CD14-positive monocyte (primary cell): ENCODE measurements around the gene TMEM250. TPM values are rescaled to one million over a fixed set of nuclear protein-coding genes. Genes with fewer than 3 reads are reported as not detected.
"Not testable (repeated sequence)": the region's sequence is repeated elsewhere in the genome, so short reads cannot be mapped to it uniquely, and the experiment has no call there.

Experiments
- DNase-seq, 3 donors: peaks; one replicate each; pipeline ENCODE4 v3.0.0-alpha.2; 2011 to 2022
- H2AFZ ChIP-seq: 2 replicates; pipeline ENCODE4 v1.6.0; 2012; ENCODE audit warnings: mild to moderate bottlenecking, low read depth, low read length, inconsistent platforms; ENCODE audit not compliant: insufficient read depth, poor library complexity, severe bottlenecking
- H3K27ac ChIP-seq, 2 donors: 1 replicate in 1 of 2; 2 replicates in 1 of 2; pipeline ENCODE4 v1.5.1; 2012 to 2013; ENCODE audit warnings: low read length in 2 of 2, control low read depth in 1 of 2, inconsistent platforms in 1 of 2, low read depth in 1 of 2, mild to moderate bottlenecking in 1 of 2
- H3K27me3 ChIP-seq, 2 donors: one replicate each; pipeline versions ENCODE4 v1.6.0 to v1.6.1; 2011 to 2013; ENCODE audit warnings: low read length in 2 of 2; ENCODE audit not compliant: control insufficient read depth in 2 of 2, insufficient read depth in 2 of 2
- H3K36me3 ChIP-seq, 2 donors: replicated peaks in 1 of 2; 1 replicate in 1 of 2; 2 replicates in 1 of 2; pipeline versions ENCODE4 v1.5.1 to v1.6.1; 2012 to 2013; ENCODE audit warnings: low read length in 2 of 2, control low read depth in 1 of 2, inconsistent platforms in 1 of 2, mild to moderate bottlenecking in 1 of 2; ENCODE audit not compliant: insufficient read depth in 2 of 2, control insufficient read depth in 1 of 2
- H3K4me1 ChIP-seq, 2 donors: 1 replicate in 1 of 2; 2 replicates in 1 of 2; pipeline versions ENCODE4 v1.5.1 to v1.6.1; 2012 to 2013; ENCODE audit warnings: low read length in 2 of 2, control low read depth in 1 of 2, inconsistent platforms in 1 of 2, mild to moderate bottlenecking in 1 of 2, moderate library complexity in 1 of 2; ENCODE audit not compliant: insufficient read depth in 2 of 2, control insufficient read depth in 1 of 2
- H3K4me2 ChIP-seq: replicated peaks from 2 replicates; pipeline ENCODE3; 2012; ENCODE audit warnings: low read length, moderate library complexity, mild to moderate bottlenecking; ENCODE audit not compliant: poor library complexity, severe bottlenecking; ENCODE audit errors: extremely low read depth
- H3K4me3 ChIP-seq, 3 experiments: fragments of 200-600 bp in 1 of 3; sonication (generic) in 1 of 3; replicated peaks in 1 of 3; 1 replicate in 2 of 3; 2 replicates in 1 of 3; pipeline ENCODE4 v1.5.1; 2011 to 2013; ENCODE audit warnings: low read length in 3 of 3, mild to moderate bottlenecking in 3 of 3, control low read depth in 2 of 3, low read depth in 2 of 3, inconsistent platforms in 1 of 3, moderate library complexity in 1 of 3
- H3K79me2 ChIP-seq: 2 replicates; pipeline ENCODE4 v1.6.0; 2012; ENCODE audit warnings: mild to moderate bottlenecking, control low read depth, inconsistent platforms, low read length, moderate library complexity; ENCODE audit not compliant: insufficient read depth
- H3K9ac ChIP-seq: 2 replicates; pipeline ENCODE4 v1.6.0; 2017; ENCODE audit warnings: low read length, mild to moderate bottlenecking; ENCODE audit not compliant: insufficient read depth, poor library complexity, severe bottlenecking
- H3K9me3 ChIP-seq, 2 donors: replicated peaks in 1 of 2; 1 replicate in 1 of 2; 2 replicates in 1 of 2; pipeline versions ENCODE4 v1.5.1 to v1.6.1; 2012 to 2013; ENCODE audit warnings: low read length in 2 of 2, control low read depth in 1 of 2; ENCODE audit not compliant: control insufficient read depth in 1 of 2, insufficient read depth in 1 of 2
- H4K20me1 ChIP-seq: 2 replicates; pipeline ENCODE4 v1.6.0; 2012; ENCODE audit warnings: mild to moderate bottlenecking, low read length, control low read depth, moderate library complexity; ENCODE audit not compliant: insufficient read depth
- H3K27ac Mint-ChIP-seq, 7 donors: one replicate each; pipeline ENCODE4 v1.8.0; 2020; ENCODE audit warnings: mild to moderate bottlenecking in 7 of 7, mixed read lengths in 7 of 7, moderate library complexity in 6 of 7, inconsistent platforms in 2 of 7
- H3K27me3 Mint-ChIP-seq, 3 donors: one replicate each; pipeline ENCODE4 v1.8.0; 2021 to 2022; ENCODE audit warnings: low read depth in 3 of 3, mild to moderate bottlenecking in 3 of 3, mixed read lengths in 3 of 3, moderate library complexity in 3 of 3, inconsistent platforms in 1 of 3
- H3K36me3 Mint-ChIP-seq, 2 donors: one replicate each; pipeline ENCODE4 v1.8.0; 2020; ENCODE audit warnings: mixed read lengths in 2 of 2, inconsistent platforms in 1 of 2, mild to moderate bottlenecking in 1 of 2
- H3K4me1 Mint-ChIP-seq: one replicate; pipeline ENCODE4 v1.8.0; 2020; ENCODE audit warnings: mild to moderate bottlenecking, mixed read lengths
- H3K4me3 Mint-ChIP-seq, 2 donors: one replicate each; pipeline ENCODE4 v1.8.0; 2020; ENCODE audit warnings: mild to moderate bottlenecking in 2 of 2, mixed read lengths in 2 of 2, moderate library complexity in 1 of 2
- H3K9me3 Mint-ChIP-seq, 7 donors: one replicate each; pipeline ENCODE4 v1.8.0; 2020 to 2022; ENCODE audit warnings: mixed read lengths in 7 of 7, mild to moderate bottlenecking in 6 of 7, moderate library complexity in 6 of 7, inconsistent platforms in 2 of 7
- WGBS: methylation state at CpG from one replicate; pipeline ENCODE4 v1.1.5; 2013; ENCODE audit warnings: missing lambda C conversion rate; ENCODE audit not compliant: insufficient coverage; 5-methylcytosine and 5-hydroxymethylcytosine counted together
- intact Hi-C, 2 donors: fragments of 100-400 bp; cut with micrococcal nuclease; formaldehyde crosslinking; loops; one replicate each; pipeline versions ENCODE4 v1.15.0 to v1.15.1; 2023
- polyA plus RNA-seq, 3 donors: library from polyadenylated mRNA; depleted of rRNA in 1 of 3; unstranded in 2 of 3; stranded (reverse) in 1 of 3; fragments of 300-500 nt in 2 of 3; fragments of >200 nt in 1 of 3; fragmentation: Illumina TruSeq in 2 of 3; gene quantifications; 1 replicate in 2 of 3; 2 replicates in 1 of 3; pipeline ENCODE4 v1.2.3, GENCODE V29; 2012 to 2021
- TF ChIP-seq, protein P1 (sequence below): fragments of 200-600 bp; IDR thresholded peaks from one replicate; pipeline ENCODE4 v1.8.0; 2022; ENCODE audit warnings: antibody characterized with exemption, mild to moderate bottlenecking

TMEM250 gene
- polyA plus RNA-seq, 3 donors: 11.0 to 38.0 (median 30.9) TPM

DNA sequence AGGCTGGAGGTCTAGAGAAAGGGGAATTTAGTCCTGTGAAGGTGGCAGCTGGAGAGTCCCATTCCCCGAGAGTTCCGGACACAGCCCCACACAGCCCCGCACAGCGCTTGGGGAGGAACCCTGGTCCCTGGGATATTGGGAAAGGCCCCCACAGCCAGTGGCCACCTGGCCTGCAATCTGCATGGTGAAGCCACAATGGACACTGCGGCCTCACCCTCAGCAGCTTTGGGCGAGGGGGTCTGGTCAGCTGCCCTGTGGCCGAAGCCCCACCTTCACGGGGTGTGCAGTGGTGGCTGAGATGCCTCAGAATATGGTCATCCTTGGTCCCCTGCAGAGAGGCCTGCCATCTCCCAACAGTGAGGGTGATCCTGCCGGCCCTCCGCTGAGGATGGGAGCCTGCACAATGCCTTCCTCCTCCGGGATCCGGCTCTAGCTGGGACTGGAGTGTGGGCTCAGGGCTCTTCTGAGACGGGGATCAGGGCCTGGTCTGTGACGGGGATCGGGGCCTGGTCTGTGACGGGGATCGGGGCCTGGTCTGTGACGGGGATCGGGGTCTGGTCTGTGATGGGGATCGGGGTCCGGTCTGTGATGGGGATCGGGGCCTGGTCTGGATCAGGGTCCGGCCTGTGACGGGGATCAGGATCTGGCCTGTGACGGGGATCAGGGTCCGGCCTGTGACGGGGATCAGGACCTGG lies 33.3 kb upstream of the TMEM250 start:
- H3K9me3 Mint-ChIP-seq: peaks cover 0 to 2% (median 0%) of the 10 kb centered on the region in 7 donors
- TF ChIP-seq, protein P1, sequence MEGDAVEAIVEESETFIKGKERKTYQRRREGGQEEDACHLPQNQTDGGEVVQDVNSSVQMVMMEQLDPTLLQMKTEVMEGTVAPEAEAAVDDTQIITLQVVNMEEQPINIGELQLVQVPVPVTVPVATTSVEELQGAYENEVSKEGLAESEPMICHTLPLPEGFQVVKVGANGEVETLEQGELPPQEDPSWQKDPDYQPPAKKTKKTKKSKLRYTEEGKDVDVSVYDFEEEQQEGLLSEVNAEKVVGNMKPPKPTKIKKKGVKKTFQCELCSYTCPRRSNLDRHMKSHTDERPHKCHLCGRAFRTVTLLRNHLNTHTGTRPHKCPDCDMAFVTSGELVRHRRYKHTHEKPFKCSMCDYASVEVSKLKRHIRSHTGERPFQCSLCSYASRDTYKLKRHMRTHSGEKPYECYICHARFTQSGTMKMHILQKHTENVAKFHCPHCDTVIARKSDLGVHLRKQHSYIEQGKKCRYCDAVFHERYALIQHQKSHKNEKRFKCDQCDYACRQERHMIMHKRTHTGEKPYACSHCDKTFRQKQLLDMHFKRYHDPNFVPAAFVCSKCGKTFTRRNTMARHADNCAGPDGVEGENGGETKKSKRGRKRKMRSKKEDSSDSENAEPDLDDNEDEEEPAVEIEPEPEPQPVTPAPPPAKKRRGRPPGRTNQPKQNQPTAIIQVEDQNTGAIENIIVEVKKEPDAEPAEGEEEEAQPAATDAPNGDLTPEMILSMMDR: no peak

DNA sequence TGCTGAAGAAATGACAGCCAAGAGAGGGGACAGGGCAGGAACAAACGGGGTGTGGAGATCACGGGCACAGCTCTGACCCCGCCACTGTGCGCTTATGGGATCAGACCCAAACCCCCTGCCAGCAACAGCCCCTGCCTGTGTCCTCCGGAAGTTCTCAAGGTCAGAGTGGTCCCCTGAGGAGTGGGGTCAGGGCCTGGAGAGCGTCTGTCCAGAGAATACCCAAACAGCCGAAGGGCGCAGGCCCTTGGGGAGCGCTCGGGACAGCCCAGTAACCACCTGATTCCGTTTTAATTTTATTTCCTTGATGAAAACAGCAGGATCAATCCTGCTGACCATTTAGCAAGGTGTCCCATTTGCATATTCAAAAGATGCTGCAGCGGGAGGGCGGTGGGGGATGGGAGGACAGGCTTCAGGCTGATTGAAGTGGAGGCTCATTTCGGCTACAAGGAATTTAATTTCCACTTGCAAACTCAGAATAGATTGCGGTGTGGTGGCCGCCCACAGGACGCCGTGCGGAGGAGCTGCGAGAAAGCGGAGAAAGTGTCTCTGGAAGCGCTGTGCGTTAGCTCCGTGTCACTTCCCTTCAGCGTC lies 32.6 kb upstream of the TMEM250 start:
- H3K4me3 ChIP-seq: no peak overlapping the region
- peaks cover 0 to 4% of the 10 kb centered on the region in 2 donors for H3K27me3 ChIP-seq
- H4K20me1 ChIP-seq: no peaks in the 10 kb centered on the region
- H2AFZ ChIP-seq: no peak overlapping the region
- H3K27ac ChIP-seq: no peak overlapping the region
- DNase-seq: no peak
- H3K9me3 Mint-ChIP-seq: peaks cover 0 to 2% (median 0%) of the 10 kb centered on the region in 7 donors
- H3K9me3 ChIP-seq: no peaks in the 10 kb centered on the region
- no peaks in the 10 kb centered on the region for H3K36me3 Mint-ChIP-seq
- intact Hi-C loops: no loop called here
- no peaks in the 10 kb centered on the region for H3K4me1 ChIP-seq
- peaks cover 0 to 17% (median 8%) of the 10 kb centered on the region in 3 donors for H3K27me3 Mint-ChIP-seq
- no peaks in the 10 kb centered on the region for H3K36me3 ChIP-seq
- no peak overlapping the region for H3K4me2 ChIP-seq
- no peaks in the 10 kb centered on the region for H3K4me1 Mint-ChIP-seq
- WGBS: 59% methylated on average over 23 of the region's 25 CpGs
- no peaks in the 10 kb centered on the region for H3K79me2 ChIP-seq
- no peak overlapping the region for H3K9ac ChIP-seq
- no peak overlapping the region for H3K27ac Mint-ChIP-seq
- TF ChIP-seq, protein P1: no peak
- H3K4me3 Mint-ChIP-seq: no peak overlapping the region

More for the DNA sequence above, 33.3 kb upstream of the TMEM250 start:
- Mint-ChIP-seq H3K4me3 (no peak overlapping the region), H3K36me3 (no peaks in the 10 kb centered on the region), H3K4me1 (no peaks in the 10 kb centered on the region), H3K27me3 (peaks cover 2 to 23% (median 5%) of the 10 kb centered on the region in 3 donors), H3K27ac (no peak overlapping the region)
- Histone ChIP-seq H3K27ac (no peak overlapping the region), H3K9me3 (no peaks in the 10 kb centered on the region), H2AFZ (no peak overlapping the region), H3K79me2 (no peaks in the 10 kb centered on the region), H3K4me2 (no peak overlapping the region), H3K4me3 (no peak overlapping the region), H3K4me1 (no peaks in the 10 kb centered on the region), H3K9ac (no peak overlapping the region), H4K20me1 (no peaks in the 10 kb centered on the region), H3K36me3 (no peaks in the 10 kb centered on the region), H3K27me3 (peaks cover 0 to 4% of the 10 kb centered on the region in 2 donors)
- DNase-seq: no peak
- 98% methylated on average over 24 of the region's 27 CpGs for WGBS
- intact Hi-C loops: no loop called here

GRCh38 chr9:136150664-136151213 lies 32.1 kb upstream of the TMEM250 start:
- H3K79me2 ChIP-seq, H3K4me3 ChIP-seq, H3K4me3 Mint-ChIP-seq, H3K27me3 ChIP-seq, H2AFZ ChIP-seq, intact Hi-C loops, H3K36me3 Mint-ChIP-seq, H3K4me1 Mint-ChIP-seq, H3K9me3 ChIP-seq, H4K20me1 ChIP-seq, H3K4me2 ChIP-seq, H3K9ac ChIP-seq, DNase-seq, H3K9me3 Mint-ChIP-seq, H3K27ac Mint-ChIP-seq, H3K4me1 ChIP-seq, H3K36me3 ChIP-seq, H3K27ac ChIP-seq: not testable (repeated sequence)
- WGBS: 90% methylated on average over 7 of the region's 7 CpGs
- peaks cover 0 to 16% (median 8%) of the 10 kb centered on the region in 3 donors for H3K27me3 Mint-ChIP-seq
